Progenitor cell of endocrine pancreas (in vitro differentiated cells): ENCODE results near the gene OR4A47. TPM values are rescaled to one million over a fixed set of nuclear protein-coding genes. Genes with fewer than 3 reads are reported as not detected.
"Not testable (repeated sequence)": the region's sequence is repeated elsewhere in the genome, so short reads cannot be mapped to it uniquely, and the experiment has no call there.

Source experiments
- DNase-seq: peaks from one replicate; pipeline ENCODE4 v3.0.0; 2021; ENCODE audit warnings: low spot score; ENCODE audit not compliant: unreplicated experiment
- H3K27ac Mint-ChIP-seq: 2 replicates; pipeline ENCODE4 v1.8.0; 2021; ENCODE audit warnings: mild to moderate bottlenecking, moderate library complexity, mixed read lengths
- H3K27me3 Mint-ChIP-seq: 2 replicates; pipeline ENCODE4 v1.8.0; 2021; ENCODE audit warnings: mixed read lengths
- H3K36me3 Mint-ChIP-seq: 2 replicates; pipeline ENCODE4 v1.8.0; 2022; ENCODE audit warnings: mixed read lengths; ENCODE audit not compliant: insufficient read depth
- H3K4me1 Mint-ChIP-seq: 2 replicates; pipeline ENCODE4 v1.8.0; 2021; ENCODE audit warnings: low read depth, mixed read lengths
- H3K4me3 Mint-ChIP-seq: 2 replicates; pipeline ENCODE4 v1.8.0; 2021; ENCODE audit warnings: low read depth, mild to moderate bottlenecking, moderate library complexity, mixed read lengths
- H3K9me3 Mint-ChIP-seq: 2 replicates; pipeline ENCODE4 v1.8.0; 2021; ENCODE audit warnings: low read depth, mixed read lengths
- long read RNA-seq: library from polyadenylated mRNA; unstranded; transcript quantifications from one replicate; pipeline ENCODE4 v2.0.0, GENCODE V29; 2020
- total RNA-seq: library from RNA; stranded (reverse); gene quantifications from 2 replicates; pipeline ENCODE4 v1.2.1, GENCODE V29; 2021
- TF ChIP-seq, protein P1 (sequence below): fragments of 200-600 bp; sonication (generic); IDR thresholded peaks from one replicate; pipeline ENCODE4 v1.5.0; 2021; ENCODE audit warnings: antibody characterized with exemption, mild to moderate bottlenecking; ENCODE audit not compliant: unreplicated experiment

Gene OR4A47, protein sequence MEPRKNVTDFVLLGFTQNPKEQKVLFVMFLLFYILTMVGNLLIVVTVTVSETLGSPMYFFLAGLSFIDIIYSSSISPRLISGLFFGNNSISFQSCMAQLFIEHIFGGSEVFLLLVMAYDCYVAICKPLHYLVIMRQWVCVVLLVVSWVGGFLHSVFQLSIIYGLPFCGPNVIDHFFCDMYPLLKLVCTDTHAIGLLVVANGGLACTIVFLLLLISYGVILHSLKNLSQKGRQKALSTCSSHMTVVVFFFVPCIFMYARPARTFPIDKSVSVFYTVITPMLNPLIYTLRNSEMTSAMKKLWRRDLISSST
- total RNA-seq, result not detected in 2 replicates
- long read RNA-seq, result 0 reads

DNA sequence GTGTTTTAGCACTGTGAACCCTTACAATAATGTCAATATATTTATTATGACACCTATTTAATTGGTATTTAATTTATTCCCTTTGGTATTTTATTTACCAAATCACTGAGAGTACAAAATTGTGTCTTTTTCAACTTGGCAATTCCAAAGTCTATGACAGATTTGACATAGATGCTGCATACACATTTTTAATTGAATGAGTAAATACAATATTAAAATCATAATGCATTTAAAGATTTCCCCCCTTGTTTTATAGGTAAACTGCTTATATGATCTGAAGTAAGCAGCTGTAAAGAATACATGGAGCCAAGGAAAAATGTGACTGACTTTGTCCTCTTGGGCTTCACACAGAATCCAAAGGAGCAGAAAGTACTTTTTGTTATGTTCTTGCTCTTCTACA lies at the start of gene OR4A47:
Gene OR4A47 (plus strand): TSS at position 301 of the 400 bp plus-strand sequence. CDS start 0 bp downstream, at position 301.
- not testable (repeated sequence) for H3K36me3 Mint-ChIP-seq, H3K27ac Mint-ChIP-seq, H3K27me3 Mint-ChIP-seq, H3K4me3 Mint-ChIP-seq, H3K4me1 Mint-ChIP-seq, DNase-seq
- peaks cover 70% of the 10 kb centered on the region for H3K9me3 Mint-ChIP-seq

DNA sequence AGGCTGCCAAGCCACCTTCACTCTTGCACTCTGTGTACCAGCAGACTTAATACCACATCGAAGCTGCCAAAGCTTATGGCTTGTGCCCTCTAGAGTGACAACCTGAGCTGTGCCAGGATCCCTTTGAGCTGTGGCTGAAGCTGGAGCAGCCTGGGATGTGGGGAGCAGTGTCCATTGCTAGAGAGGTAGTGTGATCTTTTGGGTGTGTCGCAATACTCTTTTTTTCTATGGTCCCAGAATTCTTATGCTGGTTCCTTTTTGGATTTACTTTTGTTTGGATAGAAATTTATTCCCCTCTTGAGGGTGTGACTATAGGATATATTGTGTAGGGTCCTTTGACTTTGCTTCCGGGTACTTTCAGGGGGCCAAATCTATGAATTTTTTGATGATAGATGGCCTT lies 32.7 kb upstream of the OR4A47 start:
- not testable (repeated sequence) for H3K4me1 Mint-ChIP-seq, H3K27me3 Mint-ChIP-seq, H3K36me3 Mint-ChIP-seq, H3K4me3 Mint-ChIP-seq, H3K27ac Mint-ChIP-seq, DNase-seq
- peaks cover 42% of the 10 kb centered on the region for H3K9me3 Mint-ChIP-seq

DNA sequence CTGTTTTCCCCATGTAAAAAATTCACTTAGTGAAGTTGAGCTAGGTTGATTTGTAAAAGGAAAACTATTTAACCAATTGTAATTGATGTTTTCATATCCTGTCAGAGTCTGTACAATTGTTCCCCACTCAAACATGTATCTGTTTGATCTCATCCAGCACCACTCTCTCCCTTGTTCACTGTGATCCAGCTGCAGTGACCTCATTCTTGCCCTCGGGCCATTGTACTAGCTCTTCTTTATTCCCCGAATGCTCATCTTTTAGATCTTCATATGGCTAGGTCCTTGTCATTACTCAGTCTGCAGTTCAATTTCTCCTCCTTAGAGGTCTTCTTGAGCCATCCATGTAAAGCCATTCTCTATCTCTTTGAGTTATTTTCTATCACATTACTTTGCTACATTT lies 14.6 kb upstream of the OR4A47 start:
- H3K27me3 Mint-ChIP-seq, result not testable (repeated sequence)

DNA sequence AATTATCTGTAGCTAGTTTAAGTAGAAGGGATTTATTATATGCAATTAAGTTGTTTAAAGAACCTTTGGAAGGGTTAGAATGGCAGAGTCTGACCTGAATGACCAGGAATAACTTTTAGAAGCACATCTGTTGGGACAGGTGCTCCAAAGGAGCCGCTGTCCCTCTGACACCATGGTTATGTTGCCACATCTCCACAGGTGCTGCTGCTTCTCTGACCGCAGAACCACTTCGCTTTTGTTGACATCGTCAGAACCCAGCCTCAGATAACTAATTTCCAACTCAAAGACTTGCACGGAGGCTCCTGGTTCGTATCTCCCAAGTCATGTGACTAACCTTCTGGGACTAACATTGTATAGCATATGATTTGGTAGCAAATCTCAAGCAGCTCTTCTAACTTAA lies 13.9 kb upstream of the OR4A47 start:
- H3K4me3 Mint-ChIP-seq, H3K27me3 Mint-ChIP-seq, H3K27ac Mint-ChIP-seq: not testable (repeated sequence)

More for the DNA sequence above, 14.6 kb upstream of the OR4A47 start:
- not testable (repeated sequence) for H3K4me3 Mint-ChIP-seq, H3K36me3 Mint-ChIP-seq, DNase-seq, H3K27ac Mint-ChIP-seq, H3K4me1 Mint-ChIP-seq
- H3K9me3 Mint-ChIP-seq, result peaks cover 48% of the 10 kb centered on the region

DNA sequence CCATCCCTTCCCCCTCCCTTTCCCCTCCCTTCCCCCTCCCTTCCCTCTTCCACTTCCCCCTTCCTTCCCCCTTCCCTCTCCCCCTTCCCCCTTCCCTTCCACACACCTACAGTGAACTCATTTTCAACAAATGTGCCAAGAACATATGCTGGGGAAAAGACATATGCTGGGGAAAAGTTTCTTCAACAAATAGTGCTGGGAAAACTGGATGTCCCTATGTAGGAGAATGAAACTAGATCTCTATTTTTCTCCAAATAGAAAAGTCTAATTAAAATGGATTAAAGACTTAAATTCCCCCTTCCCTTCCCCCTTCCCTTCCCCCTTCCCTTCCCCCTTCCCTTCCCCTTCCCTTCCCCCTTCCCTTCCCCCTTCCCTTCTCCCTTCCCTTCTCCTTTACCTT lies 17.6 kb downstream of the OR4A47 start:
- not testable (repeated sequence) for H3K4me1 Mint-ChIP-seq, H3K36me3 Mint-ChIP-seq, H3K4me3 Mint-ChIP-seq, DNase-seq, H3K27me3 Mint-ChIP-seq, H3K27ac Mint-ChIP-seq
- H3K9me3 Mint-ChIP-seq, result peaks cover 40% of the 10 kb centered on the region

More for the DNA sequence above, 13.9 kb upstream of the OR4A47 start:
- H3K36me3 Mint-ChIP-seq, H3K4me1 Mint-ChIP-seq, DNase-seq: not testable (repeated sequence)
- H3K9me3 Mint-ChIP-seq, result peaks cover 46% of the 10 kb centered on the region

DNA sequence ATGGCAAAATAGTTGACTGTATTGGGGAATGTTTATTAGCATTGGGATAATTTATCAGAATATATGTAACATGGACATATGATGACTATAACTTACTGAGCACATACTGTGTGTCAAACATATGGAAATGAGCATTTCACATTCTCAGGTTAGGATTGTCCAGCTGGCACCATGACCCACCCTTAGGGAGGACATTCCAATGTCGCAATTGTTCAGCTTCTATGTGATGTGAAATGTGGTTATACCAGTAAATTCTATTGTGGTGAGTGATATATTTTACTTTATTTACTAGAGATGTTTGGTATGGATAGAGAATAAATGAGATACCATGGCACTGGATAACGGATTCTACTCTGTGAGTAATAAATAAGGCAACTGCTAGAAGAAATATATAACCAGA lies 50.4 kb downstream of the OR4A47 start:
- Mint-ChIP-seq H3K27ac (no peak overlapping the region), H3K4me1 (no peaks in the 10 kb centered on the region), H3K27me3 (no peaks in the 10 kb centered on the region), H3K9me3 (peaks cover 56% of the 10 kb centered on the region), H3K36me3 (no peaks in the 10 kb centered on the region), H3K4me3 (no peak overlapping the region)
- no peak for DNase-seq
- TF ChIP-seq, protein P1, sequence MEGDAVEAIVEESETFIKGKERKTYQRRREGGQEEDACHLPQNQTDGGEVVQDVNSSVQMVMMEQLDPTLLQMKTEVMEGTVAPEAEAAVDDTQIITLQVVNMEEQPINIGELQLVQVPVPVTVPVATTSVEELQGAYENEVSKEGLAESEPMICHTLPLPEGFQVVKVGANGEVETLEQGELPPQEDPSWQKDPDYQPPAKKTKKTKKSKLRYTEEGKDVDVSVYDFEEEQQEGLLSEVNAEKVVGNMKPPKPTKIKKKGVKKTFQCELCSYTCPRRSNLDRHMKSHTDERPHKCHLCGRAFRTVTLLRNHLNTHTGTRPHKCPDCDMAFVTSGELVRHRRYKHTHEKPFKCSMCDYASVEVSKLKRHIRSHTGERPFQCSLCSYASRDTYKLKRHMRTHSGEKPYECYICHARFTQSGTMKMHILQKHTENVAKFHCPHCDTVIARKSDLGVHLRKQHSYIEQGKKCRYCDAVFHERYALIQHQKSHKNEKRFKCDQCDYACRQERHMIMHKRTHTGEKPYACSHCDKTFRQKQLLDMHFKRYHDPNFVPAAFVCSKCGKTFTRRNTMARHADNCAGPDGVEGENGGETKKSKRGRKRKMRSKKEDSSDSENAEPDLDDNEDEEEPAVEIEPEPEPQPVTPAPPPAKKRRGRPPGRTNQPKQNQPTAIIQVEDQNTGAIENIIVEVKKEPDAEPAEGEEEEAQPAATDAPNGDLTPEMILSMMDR, result no peak

Other genes with a start within 250 kb of the OR4A47 start
- gene OR4X2, start 243.7 kb upstream of the OR4A47 start, total RNA-seq, result not detected in 2 replicates
- not detected in 2 replicates for gene OR4X1, start 224.9 kb upstream of the OR4A47 start, total RNA-seq
- gene OR4S1, start 182.6 kb upstream of the OR4A47 start, total RNA-seq, result not detected in 2 replicates
- not detected in 2 replicates for gene OR4C3, start 163.9 kb upstream of the OR4A47 start, total RNA-seq
- gene OR4C5, start 122.3 kb upstream of the OR4A47 start, total RNA-seq, result not detected in 2 replicates